CD14-positive monocyte (primary cell): Measurements from ENCODE around the gene DNAJC7. TPM values are rescaled to one million over a fixed set of nuclear protein-coding genes. Genes with fewer than 3 reads are reported as not detected.
A peak's percentile ranks its signal among the peaks of the same experiment; 100 is the strongest.

Experiments used
- DNase-seq, 3 donors: peaks; one replicate each; pipeline ENCODE4 v3.0.0-alpha.2; 2011 to 2022
- H2AFZ ChIP-seq: 2 replicates; pipeline ENCODE4 v1.6.0; 2012; ENCODE audit warnings: mild to moderate bottlenecking, low read depth, low read length, inconsistent platforms; ENCODE audit not compliant: insufficient read depth, poor library complexity, severe bottlenecking
- H3K27ac ChIP-seq, 2 donors: 1 replicate in 1 of 2; 2 replicates in 1 of 2; pipeline ENCODE4 v1.5.1; 2012 to 2013; ENCODE audit warnings: low read length in 2 of 2, control low read depth in 1 of 2, inconsistent platforms in 1 of 2, low read depth in 1 of 2, mild to moderate bottlenecking in 1 of 2
- H3K27me3 ChIP-seq, 2 donors: one replicate each; pipeline versions ENCODE4 v1.6.0 to v1.6.1; 2011 to 2013; ENCODE audit warnings: low read length in 2 of 2; ENCODE audit not compliant: control insufficient read depth in 2 of 2, insufficient read depth in 2 of 2
- H3K36me3 ChIP-seq, 2 donors: replicated peaks in 1 of 2; 1 replicate in 1 of 2; 2 replicates in 1 of 2; pipeline versions ENCODE4 v1.5.1 to v1.6.1; 2012 to 2013; ENCODE audit warnings: low read length in 2 of 2, control low read depth in 1 of 2, inconsistent platforms in 1 of 2, mild to moderate bottlenecking in 1 of 2; ENCODE audit not compliant: insufficient read depth in 2 of 2, control insufficient read depth in 1 of 2
- H3K4me1 ChIP-seq, 2 donors: 1 replicate in 1 of 2; 2 replicates in 1 of 2; pipeline versions ENCODE4 v1.5.1 to v1.6.1; 2012 to 2013; ENCODE audit warnings: low read length in 2 of 2, control low read depth in 1 of 2, inconsistent platforms in 1 of 2, mild to moderate bottlenecking in 1 of 2, moderate library complexity in 1 of 2; ENCODE audit not compliant: insufficient read depth in 2 of 2, control insufficient read depth in 1 of 2
- H3K4me2 ChIP-seq: replicated peaks from 2 replicates; pipeline ENCODE3; 2012; ENCODE audit warnings: low read length, moderate library complexity, mild to moderate bottlenecking; ENCODE audit not compliant: poor library complexity, severe bottlenecking; ENCODE audit errors: extremely low read depth
- H3K4me3 ChIP-seq, 3 experiments: fragments of 200-600 bp in 1 of 3; sonication (generic) in 1 of 3; replicated peaks in 1 of 3; 1 replicate in 2 of 3; 2 replicates in 1 of 3; pipeline ENCODE4 v1.5.1; 2011 to 2013; ENCODE audit warnings: low read length in 3 of 3, mild to moderate bottlenecking in 3 of 3, control low read depth in 2 of 3, low read depth in 2 of 3, inconsistent platforms in 1 of 3, moderate library complexity in 1 of 3
- H3K79me2 ChIP-seq: 2 replicates; pipeline ENCODE4 v1.6.0; 2012; ENCODE audit warnings: mild to moderate bottlenecking, control low read depth, inconsistent platforms, low read length, moderate library complexity; ENCODE audit not compliant: insufficient read depth
- H3K9ac ChIP-seq: 2 replicates; pipeline ENCODE4 v1.6.0; 2017; ENCODE audit warnings: low read length, mild to moderate bottlenecking; ENCODE audit not compliant: insufficient read depth, poor library complexity, severe bottlenecking
- H3K9me3 ChIP-seq, 2 donors: replicated peaks in 1 of 2; 1 replicate in 1 of 2; 2 replicates in 1 of 2; pipeline versions ENCODE4 v1.5.1 to v1.6.1; 2012 to 2013; ENCODE audit warnings: low read length in 2 of 2, control low read depth in 1 of 2; ENCODE audit not compliant: control insufficient read depth in 1 of 2, insufficient read depth in 1 of 2
- H4K20me1 ChIP-seq: 2 replicates; pipeline ENCODE4 v1.6.0; 2012; ENCODE audit warnings: mild to moderate bottlenecking, low read length, control low read depth, moderate library complexity; ENCODE audit not compliant: insufficient read depth
- H3K27ac Mint-ChIP-seq, 7 donors: one replicate each; pipeline ENCODE4 v1.8.0; 2020; ENCODE audit warnings: mild to moderate bottlenecking in 7 of 7, mixed read lengths in 7 of 7, moderate library complexity in 6 of 7, inconsistent platforms in 2 of 7
- H3K27me3 Mint-ChIP-seq, 3 donors: one replicate each; pipeline ENCODE4 v1.8.0; 2021 to 2022; ENCODE audit warnings: low read depth in 3 of 3, mild to moderate bottlenecking in 3 of 3, mixed read lengths in 3 of 3, moderate library complexity in 3 of 3, inconsistent platforms in 1 of 3
- H3K36me3 Mint-ChIP-seq, 2 donors: one replicate each; pipeline ENCODE4 v1.8.0; 2020; ENCODE audit warnings: mixed read lengths in 2 of 2, inconsistent platforms in 1 of 2, mild to moderate bottlenecking in 1 of 2
- H3K4me1 Mint-ChIP-seq: one replicate; pipeline ENCODE4 v1.8.0; 2020; ENCODE audit warnings: mild to moderate bottlenecking, mixed read lengths
- H3K4me3 Mint-ChIP-seq, 2 donors: one replicate each; pipeline ENCODE4 v1.8.0; 2020; ENCODE audit warnings: mild to moderate bottlenecking in 2 of 2, mixed read lengths in 2 of 2, moderate library complexity in 1 of 2
- H3K9me3 Mint-ChIP-seq, 7 donors: one replicate each; pipeline ENCODE4 v1.8.0; 2020 to 2022; ENCODE audit warnings: mixed read lengths in 7 of 7, mild to moderate bottlenecking in 6 of 7, moderate library complexity in 6 of 7, inconsistent platforms in 2 of 7
- WGBS: methylation state at CpG from one replicate; pipeline ENCODE4 v1.1.5; 2013; ENCODE audit warnings: missing lambda C conversion rate; ENCODE audit not compliant: insufficient coverage; 5-methylcytosine and 5-hydroxymethylcytosine counted together
- intact Hi-C, 2 donors: fragments of 100-400 bp; cut with micrococcal nuclease; formaldehyde crosslinking; loops; one replicate each; pipeline versions ENCODE4 v1.15.0 to v1.15.1; 2023
- polyA plus RNA-seq, 3 donors: library from polyadenylated mRNA; depleted of rRNA in 1 of 3; unstranded in 2 of 3; stranded (reverse) in 1 of 3; fragments of 300-500 nt in 2 of 3; fragments of >200 nt in 1 of 3; fragmentation: Illumina TruSeq in 2 of 3; gene quantifications; 1 replicate in 2 of 3; 2 replicates in 1 of 3; pipeline ENCODE4 v1.2.3, GENCODE V29; 2012 to 2021
- TF ChIP-seq, protein P1 (sequence below): fragments of 200-600 bp; IDR thresholded peaks from one replicate; pipeline ENCODE4 v1.8.0; 2022; ENCODE audit warnings: antibody characterized with exemption, mild to moderate bottlenecking

DNAJC7 gene
- polyA plus RNA-seq, 3 donors = 29.1 to 79.7 (median 59.6) TPM

DNA sequence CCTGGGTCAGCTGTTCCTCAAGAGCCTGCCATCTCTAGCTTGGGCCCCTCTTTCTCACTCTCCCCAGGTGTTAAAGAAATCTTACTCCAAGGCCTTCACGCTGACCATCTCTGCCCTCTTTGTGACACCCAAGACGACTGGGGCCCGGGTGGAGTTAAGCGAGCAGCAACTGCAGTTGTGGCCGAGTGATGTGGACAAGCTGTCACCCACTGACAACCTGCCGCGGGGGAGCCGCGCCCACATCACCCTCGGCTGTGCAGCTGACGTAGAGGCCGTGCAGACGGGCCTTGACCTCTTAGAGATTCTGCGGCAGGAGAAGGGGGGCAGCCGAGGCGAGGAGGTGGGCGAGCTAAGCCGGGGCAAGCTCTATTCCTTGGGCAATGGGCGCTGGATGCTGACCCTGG lies 43.8 kb downstream of the DNAJC7 start:
- WGBS = 91% methylated on average over 17 of the region's 19 CpGs
- H3K27me3 Mint-ChIP-seq = no peaks in the 10 kb centered on the region
- Histone ChIP-seq H3K27me3 (no peaks in the 10 kb centered on the region), H4K20me1 (peaks cover 100% of the 10 kb centered on the region), H3K79me2 (peaks cover 59% of the 10 kb centered on the region), H3K36me3 (peaks cover 75 to 88% of the 10 kb centered on the region in 2 donors), H3K4me3 (no peak overlapping the region), H3K4me1 (peaks cover 0 to 11% of the 10 kb centered on the region in 2 donors), H3K27ac (no peak overlapping the region), H3K9ac (no peak overlapping the region), H3K9me3 (no peaks in the 10 kb centered on the region), H2AFZ (no peak overlapping the region), H3K4me2 (no peak overlapping the region)
- H3K9me3 Mint-ChIP-seq = no peaks in the 10 kb centered on the region
- TF ChIP-seq, protein P1, sequence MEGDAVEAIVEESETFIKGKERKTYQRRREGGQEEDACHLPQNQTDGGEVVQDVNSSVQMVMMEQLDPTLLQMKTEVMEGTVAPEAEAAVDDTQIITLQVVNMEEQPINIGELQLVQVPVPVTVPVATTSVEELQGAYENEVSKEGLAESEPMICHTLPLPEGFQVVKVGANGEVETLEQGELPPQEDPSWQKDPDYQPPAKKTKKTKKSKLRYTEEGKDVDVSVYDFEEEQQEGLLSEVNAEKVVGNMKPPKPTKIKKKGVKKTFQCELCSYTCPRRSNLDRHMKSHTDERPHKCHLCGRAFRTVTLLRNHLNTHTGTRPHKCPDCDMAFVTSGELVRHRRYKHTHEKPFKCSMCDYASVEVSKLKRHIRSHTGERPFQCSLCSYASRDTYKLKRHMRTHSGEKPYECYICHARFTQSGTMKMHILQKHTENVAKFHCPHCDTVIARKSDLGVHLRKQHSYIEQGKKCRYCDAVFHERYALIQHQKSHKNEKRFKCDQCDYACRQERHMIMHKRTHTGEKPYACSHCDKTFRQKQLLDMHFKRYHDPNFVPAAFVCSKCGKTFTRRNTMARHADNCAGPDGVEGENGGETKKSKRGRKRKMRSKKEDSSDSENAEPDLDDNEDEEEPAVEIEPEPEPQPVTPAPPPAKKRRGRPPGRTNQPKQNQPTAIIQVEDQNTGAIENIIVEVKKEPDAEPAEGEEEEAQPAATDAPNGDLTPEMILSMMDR = no peak
- H3K4me1 Mint-ChIP-seq = peaks cover 19% of the 10 kb centered on the region
- peak overlapping the region in 4 of 7 donors; percentile 6 to 77 (median 46) for H3K27ac Mint-ChIP-seq
- no peak for DNase-seq
- peaks cover 57 to 82% of the 10 kb centered on the region in 2 donors for H3K36me3 Mint-ChIP-seq
- no peak overlapping the region for H3K4me3 Mint-ChIP-seq
- intact Hi-C loops = loop anchor here in 1 of 2 donors (5.0 kb wide), 1 partner anchor 36 kb away; no protein-coding TSS in a partner anchor

DNA sequence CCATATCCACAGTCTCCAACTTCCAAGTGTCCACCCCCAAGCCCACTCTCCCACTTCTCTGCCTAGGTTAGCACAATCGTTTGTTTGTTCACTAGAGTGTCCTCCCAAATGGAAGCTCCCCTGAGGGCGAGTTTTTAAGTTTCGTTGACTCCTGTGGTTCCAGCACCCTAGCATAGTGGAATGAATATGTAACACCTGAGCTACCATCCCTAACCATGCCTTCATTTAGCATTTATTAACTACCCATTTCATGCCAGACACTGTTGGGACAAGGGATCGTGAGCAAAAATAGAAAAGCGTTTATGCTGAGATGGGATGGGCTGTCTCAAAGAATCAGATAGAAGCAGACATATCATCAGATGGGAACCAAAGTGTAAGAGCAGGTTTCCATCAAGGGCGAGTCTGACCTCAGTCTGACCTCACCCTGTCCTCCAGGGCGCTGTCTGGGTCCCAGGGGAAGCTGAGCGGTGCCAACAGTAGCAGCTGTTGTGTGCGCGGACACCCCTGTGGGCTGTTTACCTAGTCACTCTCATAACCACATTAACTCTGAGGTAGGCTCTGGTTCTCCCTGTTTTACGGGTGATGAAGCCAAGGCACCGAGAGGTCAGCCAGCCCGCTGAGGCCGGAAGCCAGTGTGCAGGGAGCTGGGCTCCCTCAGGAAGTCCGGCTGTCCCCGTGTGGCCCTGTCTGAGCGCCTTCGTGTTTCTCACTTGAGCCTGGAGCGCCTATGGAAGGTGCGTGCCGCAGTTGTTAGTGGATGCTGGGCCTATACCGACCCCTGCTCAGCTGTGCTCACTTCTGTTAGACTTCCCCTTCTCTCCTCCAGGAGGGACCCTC lies 44.5 kb downstream of the DNAJC7 start:
- Histone ChIP-seq H3K9me3 (no peaks in the 10 kb centered on the region), H3K27ac (peak overlapping the region in 1 of 2 donors; percentile 16), H3K4me1 (peaks cover 2 to 18% of the 10 kb centered on the region in 2 donors), H3K4me2 (no peak overlapping the region), H3K4me3 (no peak overlapping the region), H2AFZ (no peak overlapping the region), H3K27me3 (no peaks in the 10 kb centered on the region), H3K79me2 (peaks cover 66% of the 10 kb centered on the region), H3K36me3 (peaks cover 70 to 87% of the 10 kb centered on the region in 2 donors), H4K20me1 (peaks cover 100% of the 10 kb centered on the region), H3K9ac (no peak overlapping the region)
- peak overlapping the region in 5 of 7 donors; percentile 37 to 77 (median 53) for H3K27ac Mint-ChIP-seq
- no peak overlapping the region for H3K4me3 Mint-ChIP-seq
- intact Hi-C loops = loop anchor here in 1 of 2 donors (5.0 kb wide), 1 partner anchor 35 kb away; no protein-coding TSS in a partner anchor
- no peaks in the 10 kb centered on the region for H3K9me3 Mint-ChIP-seq
- H3K4me1 Mint-ChIP-seq = peaks cover 25% of the 10 kb centered on the region
- H3K36me3 Mint-ChIP-seq = peaks cover 55 to 82% of the 10 kb centered on the region in 2 donors
- TF ChIP-seq, protein P1 = no peak
- WGBS = 94% methylated on average over 15 of the region's 22 CpGs
- no peak for DNase-seq
- H3K27me3 Mint-ChIP-seq = no peaks in the 10 kb centered on the region
